ENCODE measurements around the gene ITSN1. TPM values are rescaled to one million over a fixed set of nuclear protein-coding genes. Genes with fewer than 3 reads are reported as not detected.
A peak's percentile ranks its signal among the peaks of the same experiment; 100 is the strongest.

The ITSN1 gene
- total RNA-seq, 4 donors from 2014 or later, result 29.6 to 42.2 (median 41.1) TPM

DNA sequence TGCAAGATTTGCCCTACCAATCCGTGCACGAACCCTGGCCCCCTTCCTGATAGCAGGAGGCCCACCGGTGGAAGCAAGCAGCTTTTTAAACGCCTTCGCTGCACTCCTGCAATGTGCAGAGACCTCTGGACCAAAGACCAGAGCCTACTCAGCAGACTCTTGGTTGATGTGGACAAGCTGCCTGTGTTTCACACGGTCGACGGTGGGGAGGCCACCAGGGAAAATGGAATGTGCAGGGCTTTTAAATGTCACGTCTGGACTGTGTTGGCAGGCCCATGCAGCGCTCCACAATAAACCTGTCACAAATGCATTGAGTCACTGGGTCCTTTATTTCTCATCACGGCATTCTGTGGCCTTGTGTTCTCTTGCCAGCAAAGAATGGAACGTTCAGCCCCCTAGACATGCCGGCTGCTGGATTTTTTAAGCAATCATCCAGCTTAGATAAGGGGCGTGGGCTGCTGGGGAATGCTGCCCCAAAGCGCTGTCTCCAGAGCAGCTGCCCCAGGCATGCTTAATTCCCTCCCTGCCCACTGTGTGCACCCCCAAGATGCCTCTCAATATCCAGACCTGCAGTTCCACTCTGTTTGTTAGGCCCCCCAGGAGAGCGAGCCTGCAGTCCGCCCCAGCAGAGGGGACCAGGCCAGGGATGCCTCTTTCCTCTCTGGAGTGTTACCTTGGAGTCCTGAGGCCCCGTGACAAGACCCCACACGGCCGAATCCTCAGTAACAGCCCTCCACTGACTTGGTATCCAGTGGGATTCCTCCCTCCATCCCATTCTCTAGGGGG lies 202.0 kb downstream of the ITSN1 start:
- TF ChIP-seq CTCF (IDR thresholded peaks at IDR 0.05), result no peak
- intact Hi-C loops (cut with DNase I), result no loop called here
- H3K27me3 ChIP-seq, result no peaks in the 10 kb centered on the region
- no peak overlapping the region for H3K4me3 ChIP-seq (replicated peaks in 1 of 3)
- H3K4me1 ChIP-seq, result peaks cover 0 to 3% of the 10 kb centered on the region in 2 donors
- H3K27ac ChIP-seq, result no peak overlapping the region
- no peak for DNase-seq
- H3K36me3 ChIP-seq, result no peaks in the 10 kb centered on the region
- 72 to 74% methylated on average over 20 of the region's 20 CpGs for WGBS, 2 donors
- no peaks in the 10 kb centered on the region for H3K9me3 ChIP-seq

DNA sequence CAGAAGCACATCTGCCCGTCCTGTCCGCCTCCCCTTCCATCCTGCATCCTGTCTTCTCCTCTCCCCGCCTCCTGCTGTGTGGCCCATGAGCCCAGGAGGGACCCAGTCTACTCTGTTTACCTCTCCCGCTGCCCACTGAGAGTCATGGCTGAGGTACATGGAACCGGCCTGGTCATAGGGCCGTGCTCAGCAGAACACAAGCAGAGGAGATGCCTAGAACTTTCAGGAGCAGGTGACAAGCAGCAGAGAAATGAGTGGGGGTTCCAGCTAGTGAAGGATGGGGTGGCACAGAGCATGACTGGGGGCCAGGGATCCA lies 202.5 kb downstream of the ITSN1 start:
- Histone ChIP-seq H3K4me1 (peaks cover 0 to 3% of the 10 kb centered on the region in 2 donors), H3K27ac (no peak overlapping the region), H3K27me3 (no peaks in the 10 kb centered on the region), H3K4me3 (replicated peaks in 1 of 3) (no peak overlapping the region), H3K36me3 (no peaks in the 10 kb centered on the region), H3K9me3 (no peaks in the 10 kb centered on the region)
- intact Hi-C loops (cut with DNase I), result no loop called here
- no peak for DNase-seq
- TF ChIP-seq CTCF (IDR thresholded peaks at IDR 0.05) (no peak), POLR2A (IDR thresholded peaks at IDR 0.05) (no peak)
- 96 to 98% methylated on average over 6 of the region's 6 CpGs for WGBS, 2 donors

GRCh38 chr21:33846141-33846540 lies 203.8 kb downstream of the ITSN1 start:
- intact Hi-C loops (cut with DNase I), result no loop called here
- H3K4me1 ChIP-seq, result peaks cover 0 to 3% of the 10 kb centered on the region in 2 donors
- WGBS, 2 donors, result 81 to 99% methylated on average over 3 of the region's 3 CpGs
- H3K4me3 ChIP-seq (replicated peaks in 1 of 3), result no peak overlapping the region
- TF ChIP-seq CTCF (IDR thresholded peaks at IDR 0.05), result no peak
- no peak for TF ChIP-seq POLR2A (IDR thresholded peaks at IDR 0.05)
- H3K27ac ChIP-seq, result no peak overlapping the region
- H3K36me3 ChIP-seq, result no peaks in the 10 kb centered on the region
- H3K9me3 ChIP-seq, result no peaks in the 10 kb centered on the region
- DNase-seq, result no peak
- no peaks in the 10 kb centered on the region for H3K27me3 ChIP-seq

- intact Hi-C loops (cut with DNase I), result no loop called here
- no peak for DNase-seq
- H3K36me3 ChIP-seq, result no peaks in the 10 kb centered on the region
- no peak overlapping the region for H3K27ac ChIP-seq
- H3K4me1 ChIP-seq, result peaks cover 0 to 3% of the 10 kb centered on the region in 2 donors
- 93 to 95% methylated on average over 19 of the region's 19 CpGs for WGBS, 2 donors
- no peaks in the 10 kb centered on the region for H3K9me3 ChIP-seq
- H3K4me3 ChIP-seq (replicated peaks in 1 of 3), result no peak overlapping the region
- TF ChIP-seq POLR2A (IDR thresholded peaks at IDR 0.05) (no peak), CTCF (IDR thresholded peaks at IDR 0.05) (no peak)
- no peaks in the 10 kb centered on the region for H3K27me3 ChIP-seq
These were observed 205.4 kb downstream of the ITSN1 start for GRCh38 chr21:33847588-33848248.

DNA sequence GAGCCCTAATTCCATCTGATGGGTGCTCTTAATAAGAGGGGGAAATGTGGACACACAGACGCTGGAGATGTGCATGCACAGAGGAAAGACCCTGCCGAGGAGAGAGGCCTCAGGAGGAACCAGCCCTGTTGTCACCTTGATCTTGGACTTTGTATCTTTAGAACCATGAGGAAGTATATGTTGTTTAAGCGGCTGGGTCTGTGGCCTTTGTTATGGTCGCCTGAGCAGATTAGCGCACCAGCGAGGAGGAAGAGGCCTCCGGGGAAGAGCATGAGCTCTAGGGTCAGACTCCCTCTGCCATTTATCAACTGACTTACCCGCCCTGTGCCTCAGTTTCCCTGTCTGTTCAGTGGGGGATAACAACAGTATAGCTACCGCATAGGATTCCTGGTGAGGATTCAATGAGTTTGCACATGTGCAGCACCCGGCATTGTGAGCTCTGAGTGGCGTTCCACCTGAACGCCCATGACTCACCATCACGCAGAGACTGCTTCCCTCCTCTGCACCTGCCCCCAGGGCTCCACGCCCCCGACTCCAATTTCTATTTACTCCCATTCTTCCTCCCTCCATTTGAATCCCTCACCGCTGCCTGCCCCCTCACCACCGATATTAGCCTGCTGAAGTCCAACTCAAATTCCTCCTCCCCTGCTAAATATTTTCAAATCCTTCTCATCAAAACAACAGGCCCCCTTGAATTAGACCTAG lies 206.1 kb downstream of the ITSN1 start:
- Histone ChIP-seq H3K36me3 (no peaks in the 10 kb centered on the region), H3K27me3 (no peaks in the 10 kb centered on the region), H3K4me1 (peaks cover 0 to 3% of the 10 kb centered on the region in 2 donors), H3K4me3 (replicated peaks in 1 of 3) (no peak overlapping the region), H3K27ac (no peak overlapping the region), H3K9me3 (no peaks in the 10 kb centered on the region)
- 67 to 71% methylated on average over 17 of the region's 17 CpGs for WGBS, 2 donors
- peak; percentile 44 to 55 for DNase-seq
- TF ChIP-seq CTCF (IDR thresholded peaks at IDR 0.05), result no peak
- TF ChIP-seq POLR2A (IDR thresholded peaks at IDR 0.05), result no peak
- intact Hi-C loops (cut with DNase I), result no loop called here

Data from thyroid gland (tissue), 4 donors.